ENCODE measurements around the gene METTL4.

Gene METTL4

DNA sequence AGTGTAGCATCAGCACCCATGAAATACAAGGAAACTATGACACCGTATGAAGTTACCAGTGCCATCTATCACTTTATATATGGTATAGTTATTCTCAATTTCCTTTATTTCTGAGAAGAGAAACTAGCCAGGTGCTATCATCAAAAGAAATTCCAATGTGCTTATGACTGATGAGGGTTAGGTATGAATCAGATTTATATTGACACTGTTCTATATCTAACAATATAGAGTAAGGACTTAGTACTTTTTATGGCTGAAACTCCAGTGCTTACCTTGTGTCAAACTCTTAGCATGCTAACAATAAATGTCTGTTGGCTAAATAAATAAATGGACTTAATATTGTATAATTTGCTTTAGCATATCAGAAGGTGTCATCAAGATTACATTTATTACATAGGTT lies 6.9 kb downstream of the METTL4 start:
- Histone ChIP-seq H3K9me3 (ENCODE audit: insufficient read depth, low read length) (no peaks in the 10 kb centered on the region), H3K4me3 (ENCODE audit: insufficient read length, low read depth) (no peak overlapping the region), H3K9ac (ENCODE audit: insufficient read length, low read depth) (no peak overlapping the region), H3K27me3 (ENCODE audit: insufficient read depth, insufficient read length) (no peaks in the 10 kb centered on the region), H3K36me3 (ENCODE audit: insufficient read depth, insufficient read length, low read length) (peaks cover 19% of the 10 kb centered on the region), H3K4me1 (ENCODE audit: insufficient read depth, insufficient read length) (no peaks in the 10 kb centered on the region)
- TF ChIP-seq ZNF274 (IDR thresholded peaks at IDR 0.05; ENCODE audit: low read depth, low read length), result no peak
- TF ChIP-seq YY1 (IDR thresholded peaks at IDR 0.05; ENCODE audit: insufficient read depth, insufficient read length), result no peak
- TF ChIP-seq SUZ12 (IDR thresholded peaks at IDR 0.05; ENCODE audit: extremely low read depth, insufficient read depth, insufficient read length), result no peak
- no peak for DNase-seq (ENCODE audit: low read depth, low spot score)

GRCh38 chr18:2559249-2559648 lies 12.1 kb downstream of the METTL4 start:
- no peak for DNase-seq (ENCODE audit: low read depth, low spot score)
- H3K9me3 ChIP-seq (ENCODE audit: insufficient read depth, low read length), result no peaks in the 10 kb centered on the region
- no peak overlapping the region for H3K4me3 ChIP-seq (ENCODE audit: insufficient read length, low read depth)
- H3K4me1 ChIP-seq (ENCODE audit: insufficient read depth, insufficient read length), result no peaks in the 10 kb centered on the region
- no peaks in the 10 kb centered on the region for H3K27me3 ChIP-seq (ENCODE audit: insufficient read depth, insufficient read length)
- peaks cover 5% of the 10 kb centered on the region for H3K36me3 ChIP-seq (ENCODE audit: insufficient read depth, insufficient read length, low read length)
- no peak for TF ChIP-seq SUZ12 (IDR thresholded peaks at IDR 0.05; ENCODE audit: extremely low read depth, insufficient read depth, insufficient read length)
- no peak for TF ChIP-seq YY1 (IDR thresholded peaks at IDR 0.05; ENCODE audit: insufficient read depth, insufficient read length)
- no peak for TF ChIP-seq ZNF274 (IDR thresholded peaks at IDR 0.05; ENCODE audit: low read depth, low read length)
- H3K9ac ChIP-seq (ENCODE audit: insufficient read length, low read depth), result no peak overlapping the region

- TF ChIP-seq SUZ12 (IDR thresholded peaks at IDR 0.05; ENCODE audit: extremely low read depth, insufficient read depth, insufficient read length) (no peak), YY1 (IDR thresholded peaks at IDR 0.05; ENCODE audit: insufficient read depth, insufficient read length) (no peak), ZNF274 (IDR thresholded peaks at IDR 0.05; ENCODE audit: low read depth, low read length) (no peak)
- Histone ChIP-seq H3K9me3 (ENCODE audit: insufficient read depth, low read length) (no peaks in the 10 kb centered on the region), H3K9ac (ENCODE audit: insufficient read length, low read depth) (no peak overlapping the region), H3K4me1 (ENCODE audit: insufficient read depth, insufficient read length) (no peaks in the 10 kb centered on the region), H3K36me3 (ENCODE audit: insufficient read depth, insufficient read length, low read length) (no peaks in the 10 kb centered on the region), H3K27me3 (ENCODE audit: insufficient read depth, insufficient read length) (no peaks in the 10 kb centered on the region), H3K4me3 (ENCODE audit: insufficient read length, low read depth) (no peak overlapping the region)
- no peak for DNase-seq (ENCODE audit: low read depth, low spot score)
These were observed 13.8 kb downstream of the METTL4 start for GRCh38 chr18:2557536-2557935.

- DNase-seq (ENCODE audit: low read depth, low spot score), result no peak
- Histone ChIP-seq H3K27me3 (ENCODE audit: insufficient read depth, insufficient read length) (no peaks in the 10 kb centered on the region), H3K4me1 (ENCODE audit: insufficient read depth, insufficient read length) (no peaks in the 10 kb centered on the region), H3K9ac (ENCODE audit: insufficient read length, low read depth) (no peak overlapping the region), H3K9me3 (ENCODE audit: insufficient read depth, low read length) (no peaks in the 10 kb centered on the region), H3K36me3 (ENCODE audit: insufficient read depth, insufficient read length, low read length) (no peaks in the 10 kb centered on the region), H3K4me3 (ENCODE audit: insufficient read length, low read depth) (no peak overlapping the region)
- TF ChIP-seq SUZ12 (IDR thresholded peaks at IDR 0.05; ENCODE audit: extremely low read depth, insufficient read depth, insufficient read length) (no peak), ZNF274 (IDR thresholded peaks at IDR 0.05; ENCODE audit: low read depth, low read length) (no peak), YY1 (IDR thresholded peaks at IDR 0.05; ENCODE audit: insufficient read depth, insufficient read length) (no peak)
These were observed 15.4 kb downstream of the METTL4 start for GRCh38 chr18:2555895-2556294.

GRCh38 chr18:2554696-2555095 lies 16.6 kb downstream of the METTL4 start:
- H3K4me3 ChIP-seq (ENCODE audit: insufficient read length, low read depth), result no peak overlapping the region
- H3K9ac ChIP-seq (ENCODE audit: insufficient read length, low read depth), result no peak overlapping the region
- no peaks in the 10 kb centered on the region for H3K9me3 ChIP-seq (ENCODE audit: insufficient read depth, low read length)
- no peaks in the 10 kb centered on the region for H3K4me1 ChIP-seq (ENCODE audit: insufficient read depth, insufficient read length)
- no peaks in the 10 kb centered on the region for H3K27me3 ChIP-seq (ENCODE audit: insufficient read depth, insufficient read length)
- H3K36me3 ChIP-seq (ENCODE audit: insufficient read depth, insufficient read length, low read length), result no peaks in the 10 kb centered on the region
- TF ChIP-seq YY1 (IDR thresholded peaks at IDR 0.05; ENCODE audit: insufficient read depth, insufficient read length) (no peak), ZNF274 (IDR thresholded peaks at IDR 0.05; ENCODE audit: low read depth, low read length) (no peak), SUZ12 (IDR thresholded peaks at IDR 0.05; ENCODE audit: extremely low read depth, insufficient read depth, insufficient read length) (no peak)
- DNase-seq (ENCODE audit: low read depth, low spot score), result no peak

DNA sequence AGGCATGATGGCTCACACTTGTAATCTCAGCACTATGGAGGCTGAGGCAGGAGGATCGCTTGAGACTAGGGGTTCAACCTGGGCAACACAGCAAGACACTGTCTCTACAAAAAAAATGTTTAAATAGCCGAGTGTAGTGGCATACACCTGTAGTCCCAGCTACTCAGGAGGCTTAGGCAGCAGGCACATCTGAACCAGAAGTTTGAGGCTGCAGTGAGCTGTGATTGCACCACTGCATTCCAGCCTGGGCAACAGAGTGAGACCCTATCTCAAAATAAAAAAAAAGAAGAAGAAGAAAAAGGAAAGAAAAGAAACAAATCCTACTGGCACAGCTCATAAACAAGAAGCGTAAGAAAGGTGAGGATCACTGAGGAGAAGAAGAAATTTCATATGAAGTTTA lies 19.9 kb downstream of the METTL4 start:
- TF ChIP-seq ZNF274 (IDR thresholded peaks at IDR 0.05; ENCODE audit: low read depth, low read length) (no peak), YY1 (IDR thresholded peaks at IDR 0.05; ENCODE audit: insufficient read depth, insufficient read length) (no peak), SUZ12 (IDR thresholded peaks at IDR 0.05; ENCODE audit: extremely low read depth, insufficient read depth, insufficient read length) (no peak)
- Histone ChIP-seq H3K9me3 (ENCODE audit: insufficient read depth, low read length) (no peaks in the 10 kb centered on the region), H3K36me3 (ENCODE audit: insufficient read depth, insufficient read length, low read length) (no peaks in the 10 kb centered on the region), H3K27me3 (ENCODE audit: insufficient read depth, insufficient read length) (no peaks in the 10 kb centered on the region), H3K9ac (ENCODE audit: insufficient read length, low read depth) (no peak overlapping the region), H3K4me1 (ENCODE audit: insufficient read depth, insufficient read length) (no peaks in the 10 kb centered on the region), H3K4me3 (ENCODE audit: insufficient read length, low read depth) (no peak overlapping the region)
- no peak for DNase-seq (ENCODE audit: low read depth, low spot score)

- Histone ChIP-seq H3K4me1 (ENCODE audit: insufficient read depth, insufficient read length) (no peaks in the 10 kb centered on the region), H3K9me3 (ENCODE audit: insufficient read depth, low read length) (no peaks in the 10 kb centered on the region), H3K9ac (ENCODE audit: insufficient read length, low read depth) (no peak overlapping the region), H3K4me3 (ENCODE audit: insufficient read length, low read depth) (no peak overlapping the region), H3K36me3 (ENCODE audit: insufficient read depth, insufficient read length, low read length) (no peaks in the 10 kb centered on the region), H3K27me3 (ENCODE audit: insufficient read depth, insufficient read length) (no peaks in the 10 kb centered on the region)
- no peak for TF ChIP-seq YY1 (IDR thresholded peaks at IDR 0.05; ENCODE audit: insufficient read depth, insufficient read length)
- TF ChIP-seq SUZ12 (IDR thresholded peaks at IDR 0.05; ENCODE audit: extremely low read depth, insufficient read depth, insufficient read length), result no peak
- TF ChIP-seq ZNF274 (IDR thresholded peaks at IDR 0.05; ENCODE audit: low read depth, low read length), result no peak
- no peak for DNase-seq (ENCODE audit: low read depth, low spot score)
These were observed 21.8 kb downstream of the METTL4 start for GRCh38 chr18:2549462-2549861.

Data from NT2/D1 (cell line).